Measurements from ENCODE around the gene NEO1. TPM values are rescaled to one million over a fixed set of nuclear protein-coding genes. Genes with fewer than 3 reads are reported as not detected.

Gene NEO1
- polyA plus RNA-seq, 4 donors: 115 to 144 (median 133) TPM

DNA sequence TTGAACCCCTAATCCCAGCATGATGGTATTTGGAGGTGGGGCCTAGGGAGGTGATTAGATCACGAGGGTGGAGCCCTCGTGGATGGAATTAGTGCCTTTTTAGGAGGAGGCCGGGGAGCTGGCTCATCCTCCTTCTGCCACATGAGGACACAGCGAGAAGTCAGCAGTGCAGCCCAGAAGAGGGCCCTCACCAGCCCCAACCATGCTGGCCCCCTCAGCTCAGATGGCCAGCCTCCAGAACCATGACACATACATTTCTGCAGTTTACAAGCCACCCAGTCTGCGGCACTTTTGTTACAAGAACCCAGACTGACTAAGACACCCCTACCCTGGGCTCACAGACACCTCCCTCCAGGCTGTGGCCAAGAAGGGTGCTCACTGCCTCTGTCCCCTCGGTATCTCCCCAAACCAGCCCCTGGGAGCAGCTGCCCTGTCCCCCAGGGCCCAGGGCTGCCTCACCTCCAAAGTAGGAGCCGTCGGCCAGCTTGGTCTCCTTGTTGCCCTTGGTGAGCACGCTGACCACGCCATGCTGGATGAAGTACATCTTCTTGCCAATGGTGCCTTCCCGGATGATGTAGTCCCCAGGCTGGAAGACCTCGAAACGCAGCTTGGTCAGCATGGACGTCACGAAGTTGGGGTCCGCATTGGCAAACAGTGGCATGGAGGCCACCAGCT lies 272.4 kb downstream of the NEO1 start:
- no peak for DNase-seq (ENCODE audit: low read depth in 4 of 4, low spot score in 2 of 4)

DNA sequence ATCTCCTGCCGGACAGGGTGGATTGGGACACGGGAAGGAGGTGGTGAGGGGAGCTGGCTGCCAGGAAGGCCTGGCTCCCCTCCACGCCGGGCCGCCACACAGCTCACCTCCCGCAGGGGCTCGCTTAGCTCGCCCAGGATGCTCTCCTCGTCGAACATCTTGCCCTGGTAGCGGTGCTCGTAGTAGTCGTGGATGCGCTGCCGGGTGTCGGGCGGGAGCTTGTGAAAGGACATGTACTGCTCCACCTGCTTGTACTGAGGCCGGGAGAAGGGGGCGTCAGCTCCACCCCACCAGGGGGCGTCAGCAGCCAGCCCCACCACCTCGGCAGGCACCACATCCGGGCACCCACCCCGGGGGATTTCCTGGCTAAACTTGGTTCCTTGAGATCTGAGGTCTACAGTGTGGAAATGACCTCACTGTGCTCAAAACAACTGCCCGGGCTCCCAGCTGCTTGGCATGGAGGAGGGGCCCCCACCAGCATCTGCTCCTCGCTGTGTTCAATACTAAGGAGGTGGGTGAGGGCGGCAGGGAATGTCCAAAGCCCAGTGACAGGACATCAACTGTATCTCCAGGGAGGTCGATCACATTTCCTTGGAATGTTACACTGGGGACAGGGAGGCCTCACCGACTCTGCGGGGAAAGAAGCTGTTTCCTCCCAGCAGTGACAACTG lies 273.1 kb downstream of the NEO1 start:
- no peak for DNase-seq (ENCODE audit: low read depth in 4 of 4, low spot score in 2 of 4)

DNA sequence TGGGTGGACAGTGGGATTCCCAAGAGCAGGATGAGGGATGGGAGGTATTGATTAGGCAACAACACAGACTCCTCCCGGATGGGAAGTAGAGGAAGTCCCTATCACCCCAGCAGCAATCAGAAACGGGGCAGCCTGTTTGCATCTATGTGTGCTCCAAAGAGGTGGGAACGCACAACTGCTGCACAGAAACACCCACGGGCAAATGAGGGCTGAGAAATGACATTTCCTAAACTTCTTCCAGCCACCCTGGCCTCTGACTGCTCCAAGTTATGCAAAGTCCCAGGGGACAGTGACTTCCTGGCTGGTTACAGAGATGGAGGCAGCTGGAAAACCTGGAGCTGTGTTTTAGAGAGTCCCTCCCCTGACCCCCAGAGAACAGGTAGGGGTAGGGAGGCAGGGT lies 273.9 kb downstream of the NEO1 start:
- DNase-seq (ENCODE audit: low read depth in 4 of 4, low spot score in 2 of 4): no peak

DNA sequence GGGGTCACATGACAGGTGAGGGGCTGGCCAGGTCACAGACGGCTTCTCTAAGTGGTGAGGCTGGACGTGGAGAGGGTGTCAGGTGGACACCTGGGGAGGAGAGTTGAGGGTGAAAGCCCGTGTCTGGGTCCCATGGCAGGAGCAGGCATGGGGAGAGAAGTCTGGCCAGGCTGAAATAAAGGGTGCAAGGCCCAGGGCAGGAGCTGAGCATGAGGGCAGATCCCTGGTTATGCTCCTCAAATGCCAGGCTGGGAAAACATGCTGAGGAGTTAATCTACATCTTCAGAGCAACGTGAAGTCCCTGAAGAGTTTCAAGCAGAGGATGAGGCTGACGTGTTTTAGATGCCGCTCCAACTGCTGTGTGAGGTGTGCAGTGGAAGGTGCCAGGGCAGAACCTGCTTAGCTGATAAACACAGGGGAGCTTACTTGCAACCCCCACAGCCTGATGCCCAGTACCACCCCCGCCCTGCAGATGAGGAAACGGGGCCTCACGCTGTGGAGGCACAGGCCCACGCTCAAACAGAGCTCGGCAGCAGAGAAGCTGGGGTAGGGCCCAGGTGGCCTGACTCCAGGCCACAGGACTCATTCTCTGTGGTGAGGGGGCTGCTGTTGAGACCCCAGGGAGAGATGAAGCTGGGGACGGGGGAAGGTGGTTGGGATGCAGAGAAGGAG lies 276.0 kb downstream of the NEO1 start:
- DNase-seq (ENCODE audit: low read depth in 4 of 4, low spot score in 2 of 4): no peak

DNA sequence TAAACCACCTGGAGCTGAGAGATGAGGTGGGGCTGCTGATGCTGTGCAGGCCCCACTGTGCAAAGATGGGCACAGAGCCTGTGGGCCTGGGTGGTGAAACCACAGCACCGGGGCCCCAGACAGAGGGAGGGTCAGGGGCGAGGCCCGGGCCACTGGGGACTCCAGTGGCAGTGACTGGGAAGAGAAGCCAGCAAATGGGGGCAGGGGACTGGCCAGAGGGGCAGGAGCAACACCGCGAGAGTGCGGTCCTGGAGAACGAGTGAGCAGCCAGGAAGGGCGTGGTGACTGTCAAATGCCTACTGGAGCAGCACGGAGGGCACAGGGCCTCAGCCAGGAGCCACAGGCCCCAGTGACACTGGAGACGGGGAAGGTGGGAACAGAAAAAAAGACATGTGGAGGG lies 276.7 kb downstream of the NEO1 start:
- DNase-seq (ENCODE audit: low read depth in 4 of 4, low spot score in 2 of 4): no peak

DNA sequence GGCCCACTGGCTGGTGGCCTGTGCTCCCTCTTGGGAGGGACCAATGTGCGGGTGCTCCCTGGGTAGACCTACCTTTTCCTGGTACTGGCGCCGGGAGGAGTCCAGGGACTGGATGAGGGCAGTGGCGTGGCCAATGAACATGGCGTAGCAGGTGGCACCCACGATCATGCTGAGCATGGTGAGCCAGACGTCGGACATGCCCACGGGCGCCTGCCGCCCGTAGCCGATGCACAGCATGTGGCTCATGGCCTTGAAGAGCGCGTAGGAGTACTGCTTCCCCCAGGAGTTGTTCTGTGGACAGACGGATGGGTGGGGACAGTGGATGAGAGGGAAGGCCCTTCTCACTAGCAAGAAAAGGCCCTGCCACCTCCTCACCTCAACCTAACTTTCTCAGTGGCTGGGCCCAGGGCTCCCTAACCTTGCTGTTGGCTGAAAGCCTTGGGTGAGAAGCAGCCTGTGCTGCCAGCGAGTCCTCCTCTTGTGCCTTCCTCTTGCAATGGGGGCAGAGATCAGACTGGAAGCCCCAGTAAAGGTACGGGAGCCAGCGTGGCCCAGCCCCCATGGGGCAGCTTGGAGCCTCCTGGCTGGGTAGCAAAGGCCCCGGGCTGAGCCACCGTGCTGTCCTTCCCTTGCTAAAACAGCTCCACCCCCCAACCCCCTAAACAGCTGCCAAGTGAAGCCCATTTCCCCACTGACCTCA lies 277.4 kb downstream of the NEO1 start:
- DNase-seq (ENCODE audit: low read depth in 4 of 4, low spot score in 2 of 4): no peak

DNA sequence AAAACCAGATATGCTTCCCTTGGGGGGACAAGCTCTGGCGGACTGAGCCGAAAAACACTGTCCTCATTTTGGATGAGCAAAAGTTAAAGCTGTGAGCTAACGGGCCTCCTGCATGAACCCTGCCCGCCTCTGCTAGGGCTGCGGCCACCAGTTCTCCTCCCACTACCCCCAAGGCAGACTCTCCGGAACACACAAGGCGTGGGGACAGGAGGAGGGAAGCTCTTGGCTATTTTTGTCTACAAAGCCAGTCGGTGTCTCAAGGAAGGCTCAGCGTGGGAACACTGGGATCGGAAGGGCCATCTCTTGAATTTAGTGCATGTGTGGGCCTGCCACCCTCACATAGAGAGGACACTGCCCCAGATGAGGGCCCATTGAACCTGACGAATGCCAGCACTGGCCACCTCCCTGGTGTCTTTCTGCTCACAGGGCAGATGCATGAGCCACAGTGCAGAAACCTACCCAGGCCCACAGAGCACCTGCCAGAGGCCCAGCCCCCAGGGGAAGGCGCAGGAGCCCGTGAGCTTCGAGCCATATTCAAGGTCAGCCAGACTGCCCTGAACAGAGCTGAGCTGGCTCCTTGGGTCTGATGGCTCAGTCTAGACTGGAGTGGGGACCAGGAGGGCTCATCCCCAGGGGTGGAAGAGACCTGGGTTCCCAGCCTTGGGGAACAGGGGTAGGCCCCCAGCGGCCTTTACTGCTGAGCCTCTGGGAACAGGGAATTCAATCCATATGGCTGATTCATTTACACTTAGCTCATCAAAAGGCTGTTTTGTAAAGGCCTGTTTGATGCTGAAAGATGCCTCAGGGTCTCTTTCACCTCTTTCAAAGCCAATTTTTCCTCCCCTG lies 278.2 kb downstream of the NEO1 start:
- no peak for DNase-seq (ENCODE audit: low read depth in 4 of 4, low spot score in 2 of 4)

DNA sequence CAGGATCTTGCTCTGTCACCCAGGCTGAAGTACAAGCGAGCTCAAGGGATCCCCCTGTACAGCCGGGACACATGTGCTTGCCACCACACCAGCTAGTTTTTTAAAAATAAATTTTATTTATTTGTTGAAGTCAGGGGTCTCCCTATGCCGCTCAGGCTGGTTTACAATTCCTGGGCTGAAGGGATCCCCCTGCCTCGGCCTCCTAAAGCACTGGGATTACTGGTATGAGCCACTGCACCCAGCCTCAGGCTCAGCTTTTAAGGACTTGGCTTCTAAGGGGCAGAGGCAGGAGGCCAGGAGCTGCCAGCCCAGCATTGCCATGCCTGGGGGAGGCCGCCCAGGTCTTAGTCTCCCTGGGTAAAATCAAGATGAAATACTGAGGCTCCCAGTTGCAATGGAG lies 279.2 kb downstream of the NEO1 start:
- DNase-seq (ENCODE audit: low read depth in 4 of 4, low spot score in 2 of 4): no peak

DNA sequence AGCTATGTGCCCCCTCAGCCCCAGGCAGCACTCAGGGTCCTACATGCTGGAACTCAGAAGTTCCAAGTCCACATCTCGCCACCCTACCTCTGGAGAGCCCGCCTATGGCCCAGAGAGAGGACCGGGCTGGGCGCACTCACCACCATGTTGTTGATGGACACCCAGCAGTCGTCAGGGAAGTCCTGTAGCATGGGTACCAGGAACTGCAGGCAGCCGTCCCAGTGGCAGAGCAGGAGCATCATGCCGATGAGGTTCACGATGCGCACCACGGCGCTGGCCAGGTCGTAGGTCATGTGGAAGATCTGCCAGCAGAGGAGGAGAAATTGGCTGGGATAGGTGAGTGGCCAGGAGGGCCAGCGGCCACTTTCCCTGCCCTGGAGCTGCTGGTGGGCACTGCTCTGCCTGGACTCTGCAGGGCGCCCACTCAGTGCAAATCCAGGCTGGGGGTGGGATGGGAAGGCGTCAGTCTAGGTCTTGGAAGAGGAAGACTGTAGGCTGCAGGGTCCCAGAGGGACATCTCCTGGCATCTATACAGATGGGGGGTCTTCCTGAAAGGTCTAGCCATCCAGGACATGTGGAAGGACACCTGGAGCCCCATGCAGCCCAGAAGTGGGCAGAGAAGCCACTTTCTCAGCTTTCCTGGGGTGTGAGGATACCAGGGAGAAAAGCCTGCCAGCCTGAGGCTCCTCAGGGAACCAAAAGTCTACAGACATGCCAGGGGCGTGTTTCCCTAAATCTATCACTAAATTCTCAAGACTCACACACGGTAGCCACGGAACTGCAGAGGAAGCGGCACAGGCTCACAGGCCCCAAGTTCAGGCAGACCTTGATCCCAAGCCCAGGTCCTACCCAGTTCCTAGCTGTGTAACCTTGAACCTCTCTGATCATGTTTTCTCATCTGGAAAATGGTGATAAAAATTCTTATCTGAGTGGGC lies 280.0 kb downstream of the NEO1 start:
- DNase-seq (ENCODE audit: low read depth in 4 of 4, low spot score in 2 of 4): no peak

DNA sequence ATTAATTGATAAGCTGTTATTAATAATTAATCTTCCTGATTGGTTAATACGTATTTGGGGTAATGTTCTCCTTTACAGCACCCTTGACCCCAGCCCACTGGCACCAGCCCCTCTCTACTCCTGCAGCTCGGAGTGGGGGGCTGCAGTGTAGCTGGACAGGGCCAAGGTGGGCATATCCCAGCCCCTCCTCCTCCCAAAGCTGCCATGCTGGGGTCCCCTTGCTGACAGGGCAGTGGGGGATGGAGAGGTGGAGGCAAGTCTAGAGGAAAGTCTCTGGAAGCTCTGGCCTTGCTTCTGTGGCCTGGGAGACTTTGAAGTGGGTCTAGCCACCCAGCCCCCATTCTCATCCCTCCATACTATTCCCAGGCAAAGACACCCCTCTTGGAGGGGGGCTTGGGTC lies 280.7 kb downstream of the NEO1 start:
- no peak for DNase-seq (ENCODE audit: low read depth in 4 of 4, low spot score in 2 of 4)

DNA sequence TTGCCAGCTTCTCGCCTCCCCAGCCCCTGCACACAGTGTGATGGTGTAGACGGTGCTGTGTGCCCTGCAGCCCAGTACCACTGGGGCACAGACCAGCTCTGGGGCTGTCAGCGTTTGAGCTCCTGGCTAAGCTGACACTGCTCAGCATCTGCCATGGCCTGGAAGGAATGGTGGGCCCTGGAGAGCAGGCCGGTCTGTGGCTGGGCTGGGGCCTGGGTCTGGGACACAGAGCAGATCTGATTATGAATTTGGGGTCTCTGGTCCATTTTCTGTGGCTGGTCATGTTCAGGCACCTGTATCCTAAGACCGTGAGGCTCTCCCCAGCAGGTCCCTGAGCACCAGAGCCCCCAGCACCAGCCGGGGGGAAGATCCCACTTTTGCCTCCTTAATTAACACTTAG lies 281.8 kb downstream of the NEO1 start:
- no peak for DNase-seq (ENCODE audit: low read depth in 4 of 4, low spot score in 2 of 4)

DNA sequence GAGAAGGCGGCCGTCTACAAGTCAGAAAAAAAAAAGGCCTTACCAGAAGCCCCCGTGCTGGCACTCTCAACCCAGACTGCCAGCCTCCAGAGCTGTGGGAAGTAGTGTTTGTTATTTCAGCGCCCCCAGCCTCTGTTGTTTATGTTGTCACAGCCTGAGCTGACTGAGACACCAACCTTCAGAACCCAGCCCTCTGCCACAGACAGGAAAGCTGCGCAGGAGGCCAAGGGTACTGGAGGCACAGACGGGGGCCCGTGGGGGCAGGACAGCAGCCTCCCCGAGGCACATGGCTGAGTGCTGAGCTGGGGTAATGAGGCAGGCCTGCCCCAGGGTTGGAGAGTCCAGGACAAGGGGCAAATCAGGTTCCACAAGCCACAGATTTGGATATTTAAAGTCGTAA lies 282.8 kb downstream of the NEO1 start:
- no peak for DNase-seq (ENCODE audit: low read depth in 4 of 4, low spot score in 2 of 4)

DNA sequence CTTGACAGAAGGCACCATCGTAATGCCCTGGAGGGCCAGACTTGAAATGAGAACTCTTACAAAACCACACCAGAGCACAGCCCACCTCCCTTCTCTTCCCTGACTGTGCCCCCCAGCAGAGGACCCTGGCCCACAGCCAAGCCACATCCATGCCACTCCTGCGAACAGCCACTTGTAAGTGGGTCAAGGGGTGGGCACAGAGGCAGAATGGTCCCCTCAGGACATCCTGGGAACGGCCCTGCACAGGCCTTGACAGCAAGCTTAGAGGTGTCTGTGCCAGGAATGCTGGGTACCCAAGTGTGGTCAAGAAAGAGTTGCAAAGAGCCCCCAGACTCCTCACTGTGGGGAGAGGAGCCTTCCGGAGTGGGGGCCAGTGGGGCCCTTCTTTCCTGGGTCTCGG lies 283.2 kb downstream of the NEO1 start:
- no peak for DNase-seq (ENCODE audit: low read depth in 4 of 4, low spot score in 2 of 4)

DNA sequence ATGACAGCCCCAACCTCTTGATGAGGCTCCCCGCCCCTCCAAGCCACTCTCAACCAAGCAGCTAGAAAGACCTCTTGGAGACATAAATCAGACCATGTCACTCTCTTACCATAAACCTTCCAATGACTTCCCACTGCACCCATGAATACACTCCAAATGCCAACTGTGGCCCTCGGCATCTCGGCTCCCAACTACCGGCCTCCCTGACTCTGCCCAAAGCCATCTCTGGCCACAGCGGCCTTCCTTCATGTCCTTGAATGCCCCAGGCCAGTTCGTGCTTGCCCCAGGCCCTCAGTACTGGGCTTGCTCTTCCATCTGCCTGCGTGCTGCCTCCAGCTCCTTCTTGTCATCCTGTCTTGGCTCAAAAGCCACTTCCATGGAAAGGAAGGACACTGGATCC lies 284.5 kb downstream of the NEO1 start:
- no peak for DNase-seq (ENCODE audit: low read depth in 4 of 4, low spot score in 2 of 4)

DNA sequence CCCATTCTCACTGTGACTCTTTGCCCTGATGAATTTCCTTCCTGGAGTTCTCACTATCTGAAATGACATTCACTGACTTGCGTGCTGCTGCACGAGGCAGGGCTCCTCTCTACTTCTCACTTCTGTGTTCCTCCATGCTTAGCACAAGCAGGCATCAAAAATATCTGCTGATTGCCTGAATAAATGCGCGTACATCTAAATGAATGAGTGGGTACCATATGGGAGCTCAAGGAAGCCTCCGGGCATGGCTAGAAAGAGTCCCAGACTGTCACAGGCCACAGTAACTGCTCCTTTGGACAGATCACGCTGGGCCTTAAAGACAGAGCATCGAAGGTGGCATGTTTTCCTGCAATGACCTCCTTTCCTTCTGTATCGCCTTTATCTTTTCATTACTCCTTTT lies 284.9 kb downstream of the NEO1 start:
- DNase-seq (ENCODE audit: low read depth in 4 of 4, low spot score in 2 of 4): no peak

DNA sequence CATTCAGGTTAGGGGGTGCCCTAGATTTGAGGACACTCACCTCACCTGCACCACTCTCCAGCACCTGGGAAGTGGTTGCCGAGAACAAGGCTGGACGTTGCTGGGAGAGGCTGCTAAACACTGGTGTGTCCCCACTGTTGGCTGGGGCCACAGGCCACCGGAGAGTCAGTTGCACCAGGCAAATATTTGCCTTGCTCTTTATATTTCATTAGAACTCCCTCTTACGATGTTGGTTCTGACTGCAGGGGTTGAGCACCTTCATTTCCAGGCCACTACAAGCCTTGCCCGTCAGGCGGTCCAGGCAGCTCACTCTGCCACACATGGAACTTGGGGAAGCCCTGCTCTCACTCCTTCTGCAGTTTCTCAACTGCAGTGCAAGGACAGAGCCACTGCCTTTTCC lies 285.8 kb downstream of the NEO1 start:
- no peak for DNase-seq (ENCODE audit: low read depth in 4 of 4, low spot score in 2 of 4)

DNA sequence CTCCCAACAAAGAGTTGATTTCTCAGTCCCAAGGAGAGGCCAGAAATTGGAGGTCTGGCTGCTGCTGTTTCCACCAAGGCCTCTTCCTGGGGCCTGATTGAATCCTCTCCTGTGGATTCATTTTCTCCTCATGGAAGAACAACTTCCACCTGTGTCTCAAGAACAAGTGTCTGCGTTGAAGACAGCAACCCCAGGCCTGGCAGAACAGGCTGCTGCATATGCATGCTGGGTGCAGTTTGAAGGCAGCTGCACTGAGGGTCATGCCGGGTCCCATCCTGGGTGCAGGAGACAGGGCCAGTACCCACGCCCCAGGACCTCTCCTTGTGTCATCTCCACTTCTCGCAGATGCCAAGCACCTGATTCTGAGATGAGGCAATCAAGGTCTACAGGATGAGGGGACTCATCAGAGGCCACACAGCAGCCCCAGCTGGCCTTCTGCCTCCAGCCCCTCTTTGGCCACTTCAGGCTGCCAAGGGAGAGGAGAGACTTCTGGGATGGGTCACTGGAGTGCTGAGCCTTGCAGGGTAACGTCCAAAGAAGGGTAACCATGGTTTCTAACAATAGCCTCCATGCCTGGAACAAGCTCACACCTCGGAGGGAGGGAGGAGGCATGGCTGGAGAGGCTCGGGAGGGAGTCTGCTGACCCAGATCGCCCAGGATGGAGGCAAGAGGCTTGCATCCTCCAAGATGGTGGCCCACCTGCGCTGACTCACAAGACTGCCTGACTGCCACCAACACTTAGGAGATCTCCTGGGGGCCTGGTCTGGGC lies 286.5 kb downstream of the NEO1 start:
- DNase-seq (ENCODE audit: low read depth in 4 of 4, low spot score in 2 of 4): no peak

DNA sequence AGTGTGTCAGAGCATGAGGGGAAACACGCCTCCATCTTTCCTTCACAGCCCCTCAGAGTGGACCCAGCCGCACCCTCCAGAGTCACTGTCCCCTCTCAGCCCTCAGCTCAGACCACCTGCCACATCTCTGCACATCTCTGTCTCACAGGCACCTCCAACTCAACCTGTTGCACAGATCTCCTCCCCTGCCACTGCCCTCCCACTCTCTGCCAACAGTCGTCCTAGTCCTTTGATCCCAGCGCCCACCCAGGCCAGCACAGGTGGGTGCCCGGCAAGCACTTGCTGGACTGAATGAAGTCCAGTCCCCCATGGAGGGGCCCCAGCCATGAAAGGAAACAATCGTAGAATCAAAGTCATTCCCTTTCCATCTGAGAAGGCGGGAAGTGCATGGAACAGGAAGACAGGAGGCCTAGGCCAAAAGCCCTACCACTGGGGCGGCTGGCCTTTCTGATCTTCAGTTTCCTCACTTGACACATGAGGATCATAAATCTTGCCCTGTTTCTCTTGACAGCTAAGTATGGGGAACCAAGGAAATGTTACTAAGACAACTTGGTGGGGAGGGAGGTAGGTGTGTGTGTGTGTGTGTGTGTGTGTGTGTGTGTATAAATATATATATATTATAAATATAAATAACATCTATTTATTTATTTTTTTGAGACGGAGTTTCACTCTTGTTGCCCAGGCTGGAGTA lies 288.4 kb downstream of the NEO1 start:
- DNase-seq (ENCODE audit: low read depth in 4 of 4, low spot score in 2 of 4): no peak
